ENCODE data around the gene PDE4D.

Gene PDE4D

DNA sequence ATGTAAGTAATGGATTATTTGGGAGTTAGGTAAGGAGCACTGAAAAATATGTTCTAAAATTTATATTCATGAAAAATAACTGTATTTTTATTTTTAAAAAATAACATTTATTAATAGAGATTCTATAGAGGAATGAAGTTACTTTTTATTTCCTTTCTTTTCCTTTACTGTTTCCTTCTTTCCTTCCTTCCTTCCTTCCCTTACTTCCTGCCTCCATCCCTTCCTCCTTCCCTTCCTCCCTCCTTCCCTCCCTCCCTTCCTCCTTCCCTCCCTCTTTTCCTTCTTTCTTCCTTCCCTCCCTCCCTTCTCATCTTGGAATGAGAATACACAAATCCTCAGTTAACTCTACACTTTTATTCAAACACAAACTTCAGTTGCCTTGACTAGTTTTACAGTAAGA, 750.6 kb downstream of the PDE4D start:
- Histone ChIP-seq H3K4me1 (peaks cover 0 to 9% (median 0%) of the 10 kb centered on the region in 10 experiments; a peak in 4 of 20 replicates), H3K27me3 (no peaks in the 10 kb centered on the region), H3K4me3 (no peak overlapping the region), H3K9me3 (replicated peaks in 1 of 11) (peaks cover 0 to 6% (median 0%) of the 10 kb centered on the region in 11 experiments; a peak in 2 of 22 replicates), H3K4me2 (no peak overlapping the region), H3K36me3 (no peaks in the 10 kb centered on the region), H4K20me1 (no peaks in the 10 kb centered on the region), H3K27ac (no peak overlapping the region), H3K9ac (no peak overlapping the region)
- no peak for TF ChIP-seq Cebpa-rat (IDR thresholded peaks at IDR 0.05)

DNA sequence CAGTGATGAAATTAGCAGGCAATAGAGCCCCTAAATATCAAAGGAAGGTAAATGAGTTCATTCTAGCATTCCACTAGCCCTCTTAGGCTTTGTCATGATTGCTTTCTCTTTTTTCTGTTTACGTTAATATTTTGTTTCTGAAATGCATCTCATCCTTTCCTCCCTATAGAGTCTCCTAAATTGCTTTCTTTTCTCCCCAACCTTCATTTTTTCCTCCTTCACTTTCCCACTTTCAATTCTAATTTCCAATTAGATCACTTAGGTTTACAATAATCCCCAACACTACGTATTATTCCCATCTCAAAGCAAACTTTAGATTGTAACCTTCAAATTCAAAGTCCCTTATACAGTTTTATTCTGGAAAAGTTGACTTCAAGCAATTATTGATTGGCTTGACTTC, 751.4 kb downstream of the PDE4D start:
- Histone ChIP-seq H3K36me3 (no peaks in the 10 kb centered on the region), H3K9me3 (replicated peaks in 1 of 11) (peaks cover 0 to 5% (median 0%) of the 10 kb centered on the region in 11 experiments; a peak in 2 of 22 replicates), H3K4me1 (peaks cover 0 to 9% (median 0%) of the 10 kb centered on the region in 10 experiments; a peak in 4 of 20 replicates), H3K4me2 (no peak overlapping the region), H3K4me3 (no peak overlapping the region), H3K27ac (no peak overlapping the region), H4K20me1 (no peaks in the 10 kb centered on the region), H3K27me3 (no peaks in the 10 kb centered on the region), H3K9ac (no peak overlapping the region)
- TF ChIP-seq Cebpa-rat (IDR thresholded peaks at IDR 0.05) = no peak

DNA sequence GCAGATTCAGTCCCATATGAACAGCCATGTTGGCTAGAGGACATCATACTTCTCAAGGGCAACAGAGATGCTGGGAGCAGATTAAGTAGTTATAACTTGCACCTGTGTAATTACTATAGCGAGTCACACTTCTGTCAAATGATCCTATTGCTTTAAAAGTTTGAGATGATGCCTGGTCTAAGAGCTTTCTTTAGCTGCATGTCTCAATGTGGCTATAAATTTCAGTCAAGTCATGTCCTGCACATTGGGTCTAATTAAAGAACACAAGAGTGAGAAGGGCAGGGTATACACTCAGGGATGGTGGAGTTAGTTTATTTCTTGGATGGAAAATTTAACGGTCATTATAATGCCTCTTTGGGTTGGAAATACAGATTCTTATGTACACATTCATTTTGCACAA, 753.4 kb downstream of the PDE4D start:
- Histone ChIP-seq H3K9me3 (replicated peaks in 1 of 11) (no peaks in the 10 kb centered on the region), H4K20me1 (no peaks in the 10 kb centered on the region), H3K4me1 (peaks cover 0 to 9% (median 0%) of the 10 kb centered on the region in 10 experiments; a peak in 4 of 20 replicates), H3K4me2 (no peak overlapping the region), H3K9ac (no peak overlapping the region), H3K4me3 (no peak overlapping the region), H3K27ac (no peak overlapping the region), H3K27me3 (no peaks in the 10 kb centered on the region), H3K36me3 (no peaks in the 10 kb centered on the region)
- TF ChIP-seq Cebpa-rat (IDR thresholded peaks at IDR 0.05) = no peak

DNA sequence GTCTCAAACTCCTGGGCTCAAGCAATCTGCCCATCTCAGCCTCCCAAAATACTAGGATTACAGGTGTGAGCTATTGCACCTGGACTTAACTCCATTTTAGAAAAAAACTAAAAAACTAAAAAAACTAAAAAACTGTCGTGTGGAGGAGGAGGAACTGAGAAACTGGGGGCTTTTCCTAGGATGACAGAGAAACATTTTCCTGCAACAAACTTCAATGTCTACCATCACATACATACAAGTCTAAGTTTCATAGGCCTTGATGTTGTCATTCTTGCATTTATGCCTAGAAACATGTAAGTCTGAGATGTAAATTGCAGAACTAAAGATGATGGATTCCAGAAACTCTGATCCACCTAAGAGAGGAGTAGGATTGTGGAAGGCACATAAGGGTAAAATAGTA, 753.8 kb downstream of the PDE4D start:
- Histone ChIP-seq H3K36me3 (no peaks in the 10 kb centered on the region), H3K9ac (no peak overlapping the region), H3K4me3 (no peak overlapping the region), H3K4me1 (peaks cover 0 to 9% (median 0%) of the 10 kb centered on the region in 10 experiments; a peak in 4 of 20 replicates), H3K4me2 (no peak overlapping the region), H4K20me1 (no peaks in the 10 kb centered on the region), H3K27ac (no peak overlapping the region), H3K9me3 (replicated peaks in 1 of 11) (no peaks in the 10 kb centered on the region), H3K27me3 (no peaks in the 10 kb centered on the region)
- TF ChIP-seq Cebpa-rat (IDR thresholded peaks at IDR 0.05) = no peak

DNA sequence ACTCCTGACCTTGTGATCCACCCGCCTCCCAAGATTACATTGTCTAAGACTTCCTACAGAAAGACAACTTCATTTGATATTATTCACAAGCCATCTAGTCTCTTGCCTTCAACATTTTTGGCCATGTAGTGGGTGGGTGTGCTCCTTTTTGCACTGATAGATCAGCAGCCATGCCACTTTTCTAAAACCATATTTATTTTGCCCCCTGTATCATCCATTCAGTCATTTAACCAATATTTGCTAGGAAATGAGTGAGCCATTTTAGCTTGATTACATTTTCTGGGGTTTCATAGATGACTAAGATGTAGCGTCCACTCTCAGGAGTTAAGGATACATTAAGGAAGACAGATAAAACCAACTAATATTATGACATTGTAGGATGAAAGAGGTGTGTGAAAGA, 755.0 kb downstream of the PDE4D start:
- no peak for TF ChIP-seq Cebpa-rat (IDR thresholded peaks at IDR 0.05)
- Histone ChIP-seq H3K27me3 (no peaks in the 10 kb centered on the region), H4K20me1 (no peaks in the 10 kb centered on the region), H3K36me3 (no peaks in the 10 kb centered on the region), H3K4me1 (peaks cover 0 to 5% (median 0%) of the 10 kb centered on the region in 10 experiments; a peak in 4 of 20 replicates), H3K4me2 (no peak overlapping the region), H3K27ac (no peak overlapping the region), H3K9me3 (replicated peaks in 1 of 11) (no peaks in the 10 kb centered on the region), H3K9ac (no peak overlapping the region), H3K4me3 (no peak overlapping the region)

DNA sequence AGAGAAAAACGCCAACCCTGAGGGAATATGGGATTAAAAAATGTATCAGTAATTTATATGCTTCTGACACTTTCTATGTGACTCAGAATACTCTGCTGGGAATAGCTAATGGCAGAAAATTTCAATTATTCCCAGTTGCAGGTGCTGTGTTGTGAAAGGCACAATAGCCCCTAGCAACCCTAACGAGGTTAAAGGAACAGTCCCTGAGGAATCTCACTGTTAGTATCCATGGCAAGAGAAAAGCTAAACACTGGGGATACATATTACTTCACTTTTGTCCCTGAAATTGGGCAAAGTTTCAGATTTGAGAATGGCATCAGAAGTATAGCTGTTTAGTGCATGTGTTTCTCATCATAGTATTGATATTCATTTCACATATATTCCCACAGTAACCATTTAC, 755.7 kb downstream of the PDE4D start:
- Histone ChIP-seq H3K27ac (no peak overlapping the region), H3K27me3 (no peaks in the 10 kb centered on the region), H3K36me3 (no peaks in the 10 kb centered on the region), H4K20me1 (no peaks in the 10 kb centered on the region), H3K9ac (no peak overlapping the region), H3K4me3 (no peak overlapping the region), H3K9me3 (replicated peaks in 1 of 11) (no peaks in the 10 kb centered on the region), H3K4me2 (no peak overlapping the region), H3K4me1 (peaks cover 0 to 5% (median 0%) of the 10 kb centered on the region in 10 experiments; a peak in 1 of 20 replicates)
- TF ChIP-seq Cebpa-rat (IDR thresholded peaks at IDR 0.05) = no peak

DNA sequence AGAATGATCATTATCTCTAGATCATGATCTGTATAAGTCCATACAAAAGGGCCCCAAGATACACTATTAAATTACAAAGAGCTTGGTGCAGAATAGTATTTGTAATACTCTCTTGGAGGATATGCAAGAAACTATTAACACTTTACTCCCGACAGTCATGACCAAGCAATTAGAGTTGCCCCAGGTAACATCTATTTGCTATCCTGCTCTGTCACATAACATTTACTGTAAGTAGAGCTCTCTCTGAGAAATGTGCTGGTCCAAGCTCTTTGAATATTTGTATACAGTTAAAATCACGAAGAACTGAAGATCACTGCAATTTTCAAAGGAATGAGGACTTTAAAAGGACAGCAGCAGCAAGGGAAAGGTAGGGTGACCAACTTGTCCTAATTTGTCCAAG, 757.0 kb downstream of the PDE4D start:
- no peak overlapping the region for H3K27ac ChIP-seq
- no peak overlapping the region for H3K9ac ChIP-seq
- H3K27me3 ChIP-seq = no peaks in the 10 kb centered on the region
- TF ChIP-seq Cebpa-rat (IDR thresholded peaks at IDR 0.05) = no peak
- no peak overlapping the region for H3K4me3 ChIP-seq
- H3K36me3 ChIP-seq = no peaks in the 10 kb centered on the region
- no peak overlapping the region for H3K4me2 ChIP-seq
- no peaks in the 10 kb centered on the region for H4K20me1 ChIP-seq
- H3K9me3 ChIP-seq (replicated peaks in 1 of 11) = no peaks in the 10 kb centered on the region
- peaks cover 0 to 5% (median 0%) of the 10 kb centered on the region in 10 experiments; a peak in 1 of 20 replicates for H3K4me1 ChIP-seq

DNA sequence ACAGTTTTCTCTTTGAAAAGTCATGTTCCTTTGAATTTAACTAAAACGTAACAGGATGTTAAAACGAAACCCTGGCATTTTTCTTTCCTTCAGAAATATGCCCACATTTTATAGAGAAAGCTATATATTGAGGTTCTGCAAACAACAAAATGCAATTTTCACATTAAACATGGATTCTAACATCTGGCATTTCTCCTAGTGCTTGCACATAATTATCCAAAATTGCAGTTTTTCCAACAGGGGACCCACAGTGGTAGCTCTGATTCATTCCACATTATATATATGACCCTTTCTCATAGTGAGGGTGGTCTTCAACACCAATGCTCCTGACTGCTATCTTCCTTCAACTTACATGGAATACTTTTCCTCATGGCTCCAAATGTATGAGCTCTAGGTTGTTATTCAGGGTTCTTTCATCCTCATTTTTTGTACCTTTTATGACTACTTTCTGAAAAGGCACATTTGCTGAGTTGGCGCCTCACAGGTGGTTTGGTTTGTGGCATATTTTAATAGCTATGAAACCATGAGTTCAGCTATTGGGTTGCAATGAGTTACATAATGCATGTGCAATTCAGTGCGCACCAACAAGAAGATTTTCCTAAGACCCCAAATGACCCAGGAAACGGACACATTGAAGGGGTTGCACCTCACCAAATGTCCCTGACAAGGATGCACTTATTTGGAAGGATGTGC, 758.9 kb downstream of the PDE4D start:
- no peak overlapping the region for H3K4me3 ChIP-seq
- peaks cover 0 to 5% (median 0%) of the 10 kb centered on the region in 10 experiments; a peak in 1 of 20 replicates for H3K4me1 ChIP-seq
- no peaks in the 10 kb centered on the region for H4K20me1 ChIP-seq
- H3K27me3 ChIP-seq = no peaks in the 10 kb centered on the region
- no peak overlapping the region for H3K27ac ChIP-seq
- no peak for TF ChIP-seq Cebpa-rat (IDR thresholded peaks at IDR 0.05)
- no peaks in the 10 kb centered on the region for H3K36me3 ChIP-seq
- no peak overlapping the region for H3K9ac ChIP-seq
- no peak overlapping the region for H3K4me2 ChIP-seq
- no peaks in the 10 kb centered on the region for H3K9me3 ChIP-seq (replicated peaks in 1 of 11)

DNA sequence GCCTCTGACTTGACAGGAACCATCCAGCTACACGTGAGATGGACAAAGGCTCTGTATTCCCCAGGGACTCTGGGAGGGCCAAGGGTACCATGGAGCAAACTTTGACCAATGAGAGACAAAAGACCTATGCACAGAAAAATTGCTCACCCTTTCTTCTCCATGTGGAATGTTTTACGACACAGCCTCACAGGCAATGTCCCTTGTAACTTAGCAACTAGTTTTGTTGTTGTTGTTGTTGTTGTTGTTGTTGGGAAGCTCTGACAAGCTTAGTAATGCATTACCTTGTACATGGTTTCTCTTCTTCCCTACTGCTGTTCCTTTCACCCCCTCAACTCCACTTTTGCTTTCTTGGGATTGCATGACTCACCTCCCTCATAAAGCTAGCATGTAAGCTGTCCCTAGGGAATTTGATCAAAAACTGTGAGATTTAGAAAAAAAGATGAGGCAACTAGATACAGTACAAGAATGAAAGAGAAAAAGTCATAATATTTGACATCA, 759.7 kb downstream of the PDE4D start:
- no peaks in the 10 kb centered on the region for H3K9me3 ChIP-seq (replicated peaks in 1 of 11)
- H3K27me3 ChIP-seq = no peaks in the 10 kb centered on the region
- H3K4me1 ChIP-seq = peaks cover 0 to 5% (median 0%) of the 10 kb centered on the region in 10 experiments; a peak in 2 of 20 replicates
- TF ChIP-seq Cebpa-rat (IDR thresholded peaks at IDR 0.05) = no peak
- H3K27ac ChIP-seq = no peak overlapping the region
- H3K36me3 ChIP-seq = no peaks in the 10 kb centered on the region
- H3K4me3 ChIP-seq = no peak overlapping the region
- H3K4me2 ChIP-seq = peak overlapping the region in 5 of 11 experiments; percentile 0 to 16 (median 14); a peak in 2 of 22 replicates
- no peak overlapping the region for H3K9ac ChIP-seq
- no peaks in the 10 kb centered on the region for H4K20me1 ChIP-seq

DNA sequence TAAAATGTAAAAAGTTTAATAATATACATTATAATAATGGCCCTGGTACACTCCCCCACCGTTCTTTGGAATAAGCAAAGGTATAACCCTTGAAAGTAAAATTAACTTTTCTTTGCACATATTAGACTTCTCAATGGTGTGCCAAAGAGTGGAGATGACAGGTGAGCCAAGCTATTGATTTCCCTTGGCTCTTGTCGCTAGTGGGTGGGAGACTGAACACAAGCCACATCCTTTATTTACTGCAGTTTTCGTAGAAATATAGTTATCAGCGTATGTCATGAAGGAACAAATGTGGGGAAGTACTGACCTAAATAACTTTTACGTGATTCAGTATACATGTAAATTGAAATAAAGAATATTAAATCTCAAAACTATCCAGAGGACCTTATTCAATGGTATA, 761.4 kb downstream of the PDE4D start:
- Histone ChIP-seq H3K4me2 (no peak overlapping the region), H4K20me1 (no peaks in the 10 kb centered on the region), H3K9ac (no peak overlapping the region), H3K27ac (no peak overlapping the region), H3K27me3 (no peaks in the 10 kb centered on the region), H3K9me3 (replicated peaks in 1 of 11) (no peaks in the 10 kb centered on the region), H3K4me3 (no peak overlapping the region), H3K4me1 (peaks cover 7 to 15% (median 10%) of the 10 kb centered on the region in 10 experiments), H3K36me3 (no peaks in the 10 kb centered on the region)
- no peak for TF ChIP-seq Cebpa-rat (IDR thresholded peaks at IDR 0.05)

Measured in BLaER1 treated with 17β-estradiol and CSF1 and Interleukin-3, amounts not matched to agents 10 nM and 100 nM (cell line).